ENCODE measurements around the gene SOWAHA. TPM values are rescaled to one million over a fixed set of nuclear protein-coding genes. Genes with fewer than 3 reads are reported as not detected.
A peak's percentile ranks its signal among the peaks of the same experiment; 100 is the strongest.

Gene SOWAHA
- total and polyA plus RNA-seq, 10 of the 15 experiments (the other 5 are each of a cell fraction or from before 2014, with no cell fraction given), result 0.02 to 0.37 (median 0.05) TPM; not detected in 4

DNA sequence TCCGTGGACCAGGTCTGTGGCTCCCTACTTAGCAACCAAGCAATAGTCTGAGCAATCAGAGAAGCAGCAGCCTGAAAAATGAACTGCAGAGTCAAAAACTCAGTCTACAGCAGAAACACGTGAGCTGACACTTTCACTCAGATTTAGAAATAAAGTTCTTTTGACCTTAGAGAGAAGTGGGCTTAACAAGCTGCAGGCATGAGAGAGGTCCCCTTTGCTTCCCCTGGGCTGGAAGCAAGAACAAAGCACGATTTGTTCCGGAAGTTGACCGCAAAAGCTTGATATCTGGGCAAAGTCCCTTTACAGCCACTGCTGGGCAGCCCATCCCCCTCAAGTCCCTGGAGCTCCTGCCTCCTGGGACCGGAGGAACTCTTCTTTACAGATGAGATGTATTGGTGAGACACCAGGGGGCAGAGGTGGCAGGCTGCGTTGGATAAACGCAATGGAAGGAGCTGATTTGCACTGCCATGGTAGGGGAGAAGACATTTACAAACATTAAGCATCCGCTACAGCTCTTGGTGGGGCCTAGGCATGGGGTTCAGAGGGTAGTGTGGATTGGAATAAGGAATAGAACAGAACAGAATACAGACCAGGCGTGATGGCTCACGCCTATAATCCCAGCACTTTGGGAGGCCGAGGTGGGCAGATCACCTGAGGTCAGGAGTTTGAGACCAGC lies 5.8 kb upstream of the SOWAHA start (continued):
- TF ChIP-seq PRDM15 (CRISPR knock-in tag; IDR thresholded peaks at IDR 0.05) (no peak), ZBED1 (IDR thresholded peaks at IDR 0.05; ENCODE audit: borderline replicate concordance) (no peak), HDAC2 (IDR thresholded peaks at IDR 0.05) (no peak), REST (IDR thresholded peaks at IDR 0.05; ENCODE audit: low read depth, low read length) (no peak), CREB1 (IDR thresholded peaks at IDR 0.05; ENCODE audit: low read depth) (no peak), FOS (IDR thresholded peaks at IDR 0.05; ENCODE audit: borderline replicate concordance, extremely low read depth, insufficient read length) (no peak), NR2C1 (IDR thresholded peaks at IDR 0.05) (no peak), KAT2A (conservative IDR thresholded peaks at IDR 0.05; ENCODE audit: control insufficient read depth, low read depth, low read length) (no peak), SIN3A (IDR thresholded peaks at IDR 0.05; ENCODE audit: low read depth, low read length) (no peak), ZNF384 (IDR thresholded peaks at IDR 0.05; ENCODE audit: borderline replicate concordance, low read depth, low read length) (no peak), TCF3 (IDR thresholded peaks at IDR 0.05; ENCODE audit: borderline replicate concordance, insufficient read depth, low read depth, low read length) (no peak), NR2F1 (conservative IDR thresholded peaks at IDR 0.05) (peak; percentile 37), KDM1A (IDR thresholded peaks at IDR 0.05; ENCODE audit: borderline replicate concordance) (no peak), RB1 (IDR thresholded peaks at IDR 0.05; ENCODE audit: borderline replicate concordance) (no peak), NFIC (IDR thresholded peaks at IDR 0.05; ENCODE audit: low read depth, low read length) (no peak), STAT3 (IDR thresholded peaks at IDR 0.05; ENCODE audit: low read depth, low read length) (no peak), HDAC6 (IDR thresholded peaks at IDR 0.05; ENCODE audit: unreplicated experiment) (no peak)
- TF ChIP-seq, protein P1, sequence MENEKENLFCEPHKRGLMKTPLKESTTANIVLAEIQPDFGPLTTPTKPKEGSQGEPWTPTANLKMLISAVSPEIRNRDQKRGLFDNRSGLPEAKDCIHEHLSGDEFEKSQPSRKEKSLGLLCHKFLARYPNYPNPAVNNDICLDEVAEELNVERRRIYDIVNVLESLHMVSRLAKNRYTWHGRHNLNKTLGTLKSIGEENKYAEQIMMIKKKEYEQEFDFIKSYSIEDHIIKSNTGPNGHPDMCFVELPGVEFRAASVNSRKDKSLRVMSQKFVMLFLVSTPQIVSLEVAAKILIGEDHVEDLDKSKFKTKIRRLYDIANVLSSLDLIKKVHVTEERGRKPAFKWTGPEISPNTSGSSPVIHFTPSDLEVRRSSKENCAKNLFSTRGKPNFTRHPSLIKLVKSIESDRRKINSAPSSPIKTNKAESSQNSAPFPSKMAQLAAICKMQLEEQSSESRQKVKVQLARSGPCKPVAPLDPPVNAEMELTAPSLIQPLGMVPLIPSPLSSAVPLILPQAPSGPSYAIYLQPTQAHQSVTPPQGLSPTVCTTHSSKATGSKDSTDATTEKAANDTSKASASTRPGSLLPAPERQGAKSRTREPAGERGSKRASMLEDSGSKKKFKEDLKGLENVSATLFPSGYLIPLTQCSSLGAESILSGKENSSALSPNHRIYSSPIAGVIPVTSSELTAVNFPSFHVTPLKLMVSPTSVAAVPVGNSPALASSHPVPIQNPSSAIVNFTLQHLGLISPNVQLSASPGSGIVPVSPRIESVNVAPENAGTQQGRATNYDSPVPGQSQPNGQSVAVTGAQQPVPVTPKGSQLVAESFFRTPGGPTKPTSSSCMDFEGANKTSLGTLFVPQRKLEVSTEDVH (IDR thresholded peaks at IDR 0.05; ENCODE audit: low read depth, partially characterized antibody), result no peak
- TF ChIP-seq, protein P2, sequence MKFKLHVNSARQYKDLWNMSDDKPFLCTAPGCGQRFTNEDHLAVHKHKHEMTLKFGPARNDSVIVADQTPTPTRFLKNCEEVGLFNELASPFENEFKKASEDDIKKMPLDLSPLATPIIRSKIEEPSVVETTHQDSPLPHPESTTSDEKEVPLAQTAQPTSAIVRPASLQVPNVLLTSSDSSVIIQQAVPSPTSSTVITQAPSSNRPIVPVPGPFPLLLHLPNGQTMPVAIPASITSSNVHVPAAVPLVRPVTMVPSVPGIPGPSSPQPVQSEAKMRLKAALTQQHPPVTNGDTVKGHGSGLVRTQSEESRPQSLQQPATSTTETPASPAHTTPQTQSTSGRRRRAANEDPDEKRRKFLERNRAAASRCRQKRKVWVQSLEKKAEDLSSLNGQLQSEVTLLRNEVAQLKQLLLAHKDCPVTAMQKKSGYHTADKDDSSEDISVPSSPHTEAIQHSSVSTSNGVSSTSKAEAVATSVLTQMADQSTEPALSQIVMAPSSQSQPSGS (IDR thresholded peaks at IDR 0.05; ENCODE audit: low read length), result no peak

All from GM12878 (cell line).